ENCODE data around the gene RNF19B.
"Not testable (repeated sequence)": the region's sequence is repeated elsewhere in the genome, so short reads cannot be mapped to it uniquely, and the experiment has no call there.

DNA sequence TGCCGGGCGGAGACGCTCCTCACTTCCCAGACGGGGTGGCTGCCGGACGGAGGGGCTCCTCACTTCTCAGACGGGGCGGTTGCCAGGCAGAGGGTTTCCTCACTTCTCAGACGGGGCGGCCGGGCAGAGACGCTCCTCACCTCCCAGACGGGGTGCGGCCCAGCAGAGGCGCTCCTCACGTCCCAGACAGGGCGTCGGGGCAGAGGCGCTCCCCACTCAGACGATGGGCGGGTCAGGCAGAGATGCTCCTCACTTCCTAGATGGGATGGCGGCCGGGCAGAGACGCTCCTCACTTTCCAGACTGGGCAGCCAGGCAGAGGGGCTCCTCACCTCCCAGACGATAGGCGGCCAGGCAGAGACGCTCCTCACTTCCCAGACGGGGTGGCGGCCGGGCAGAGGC, 10.4 kb upstream of the RNF19B start:
- not testable (repeated sequence) for TF ChIP-seq POLR2A (IDR thresholded peaks at IDR 0.05)
- TF ChIP-seq, protein P1, sequence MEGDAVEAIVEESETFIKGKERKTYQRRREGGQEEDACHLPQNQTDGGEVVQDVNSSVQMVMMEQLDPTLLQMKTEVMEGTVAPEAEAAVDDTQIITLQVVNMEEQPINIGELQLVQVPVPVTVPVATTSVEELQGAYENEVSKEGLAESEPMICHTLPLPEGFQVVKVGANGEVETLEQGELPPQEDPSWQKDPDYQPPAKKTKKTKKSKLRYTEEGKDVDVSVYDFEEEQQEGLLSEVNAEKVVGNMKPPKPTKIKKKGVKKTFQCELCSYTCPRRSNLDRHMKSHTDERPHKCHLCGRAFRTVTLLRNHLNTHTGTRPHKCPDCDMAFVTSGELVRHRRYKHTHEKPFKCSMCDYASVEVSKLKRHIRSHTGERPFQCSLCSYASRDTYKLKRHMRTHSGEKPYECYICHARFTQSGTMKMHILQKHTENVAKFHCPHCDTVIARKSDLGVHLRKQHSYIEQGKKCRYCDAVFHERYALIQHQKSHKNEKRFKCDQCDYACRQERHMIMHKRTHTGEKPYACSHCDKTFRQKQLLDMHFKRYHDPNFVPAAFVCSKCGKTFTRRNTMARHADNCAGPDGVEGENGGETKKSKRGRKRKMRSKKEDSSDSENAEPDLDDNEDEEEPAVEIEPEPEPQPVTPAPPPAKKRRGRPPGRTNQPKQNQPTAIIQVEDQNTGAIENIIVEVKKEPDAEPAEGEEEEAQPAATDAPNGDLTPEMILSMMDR (IDR thresholded peaks at IDR 0.05) = not testable (repeated sequence)

Data from body of pancreas (tissue), 4 donors.